CD14-positive monocyte (primary cell): Measurements from ENCODE around the gene NAPG. TPM values are rescaled to one million over a fixed set of nuclear protein-coding genes. Genes with fewer than 3 reads are reported as not detected.

Source experiments
- DNase-seq, 3 donors: peaks; one replicate each; pipeline ENCODE4 v3.0.0-alpha.2; 2011 to 2022
- H2AFZ ChIP-seq: 2 replicates; pipeline ENCODE4 v1.6.0; 2012; ENCODE audit warnings: mild to moderate bottlenecking, low read depth, low read length, inconsistent platforms; ENCODE audit not compliant: insufficient read depth, poor library complexity, severe bottlenecking
- H3K27ac ChIP-seq, 2 donors: 1 replicate in 1 of 2; 2 replicates in 1 of 2; pipeline ENCODE4 v1.5.1; 2012 to 2013; ENCODE audit warnings: low read length in 2 of 2, control low read depth in 1 of 2, inconsistent platforms in 1 of 2, low read depth in 1 of 2, mild to moderate bottlenecking in 1 of 2
- H3K27me3 ChIP-seq, 2 donors: one replicate each; pipeline versions ENCODE4 v1.6.0 to v1.6.1; 2011 to 2013; ENCODE audit warnings: low read length in 2 of 2; ENCODE audit not compliant: control insufficient read depth in 2 of 2, insufficient read depth in 2 of 2
- H3K36me3 ChIP-seq, 2 donors: replicated peaks in 1 of 2; 1 replicate in 1 of 2; 2 replicates in 1 of 2; pipeline versions ENCODE4 v1.5.1 to v1.6.1; 2012 to 2013; ENCODE audit warnings: low read length in 2 of 2, control low read depth in 1 of 2, inconsistent platforms in 1 of 2, mild to moderate bottlenecking in 1 of 2; ENCODE audit not compliant: insufficient read depth in 2 of 2, control insufficient read depth in 1 of 2
- H3K4me1 ChIP-seq, 2 donors: 1 replicate in 1 of 2; 2 replicates in 1 of 2; pipeline versions ENCODE4 v1.5.1 to v1.6.1; 2012 to 2013; ENCODE audit warnings: low read length in 2 of 2, control low read depth in 1 of 2, inconsistent platforms in 1 of 2, mild to moderate bottlenecking in 1 of 2, moderate library complexity in 1 of 2; ENCODE audit not compliant: insufficient read depth in 2 of 2, control insufficient read depth in 1 of 2
- H3K4me2 ChIP-seq: replicated peaks from 2 replicates; pipeline ENCODE3; 2012; ENCODE audit warnings: low read length, moderate library complexity, mild to moderate bottlenecking; ENCODE audit not compliant: poor library complexity, severe bottlenecking; ENCODE audit errors: extremely low read depth
- H3K4me3 ChIP-seq, 3 experiments: fragments of 200-600 bp in 1 of 3; sonication (generic) in 1 of 3; replicated peaks in 1 of 3; 1 replicate in 2 of 3; 2 replicates in 1 of 3; pipeline ENCODE4 v1.5.1; 2011 to 2013; ENCODE audit warnings: low read length in 3 of 3, mild to moderate bottlenecking in 3 of 3, control low read depth in 2 of 3, low read depth in 2 of 3, inconsistent platforms in 1 of 3, moderate library complexity in 1 of 3
- H3K79me2 ChIP-seq: 2 replicates; pipeline ENCODE4 v1.6.0; 2012; ENCODE audit warnings: mild to moderate bottlenecking, control low read depth, inconsistent platforms, low read length, moderate library complexity; ENCODE audit not compliant: insufficient read depth
- H3K9ac ChIP-seq: 2 replicates; pipeline ENCODE4 v1.6.0; 2017; ENCODE audit warnings: low read length, mild to moderate bottlenecking; ENCODE audit not compliant: insufficient read depth, poor library complexity, severe bottlenecking
- H3K9me3 ChIP-seq, 2 donors: replicated peaks in 1 of 2; 1 replicate in 1 of 2; 2 replicates in 1 of 2; pipeline versions ENCODE4 v1.5.1 to v1.6.1; 2012 to 2013; ENCODE audit warnings: low read length in 2 of 2, control low read depth in 1 of 2; ENCODE audit not compliant: control insufficient read depth in 1 of 2, insufficient read depth in 1 of 2
- H4K20me1 ChIP-seq: 2 replicates; pipeline ENCODE4 v1.6.0; 2012; ENCODE audit warnings: mild to moderate bottlenecking, low read length, control low read depth, moderate library complexity; ENCODE audit not compliant: insufficient read depth
- H3K27ac Mint-ChIP-seq, 7 donors: one replicate each; pipeline ENCODE4 v1.8.0; 2020; ENCODE audit warnings: mild to moderate bottlenecking in 7 of 7, mixed read lengths in 7 of 7, moderate library complexity in 6 of 7, inconsistent platforms in 2 of 7
- H3K27me3 Mint-ChIP-seq, 3 donors: one replicate each; pipeline ENCODE4 v1.8.0; 2021 to 2022; ENCODE audit warnings: low read depth in 3 of 3, mild to moderate bottlenecking in 3 of 3, mixed read lengths in 3 of 3, moderate library complexity in 3 of 3, inconsistent platforms in 1 of 3
- H3K36me3 Mint-ChIP-seq, 2 donors: one replicate each; pipeline ENCODE4 v1.8.0; 2020; ENCODE audit warnings: mixed read lengths in 2 of 2, inconsistent platforms in 1 of 2, mild to moderate bottlenecking in 1 of 2
- H3K4me1 Mint-ChIP-seq: one replicate; pipeline ENCODE4 v1.8.0; 2020; ENCODE audit warnings: mild to moderate bottlenecking, mixed read lengths
- H3K4me3 Mint-ChIP-seq, 2 donors: one replicate each; pipeline ENCODE4 v1.8.0; 2020; ENCODE audit warnings: mild to moderate bottlenecking in 2 of 2, mixed read lengths in 2 of 2, moderate library complexity in 1 of 2
- H3K9me3 Mint-ChIP-seq, 7 donors: one replicate each; pipeline ENCODE4 v1.8.0; 2020 to 2022; ENCODE audit warnings: mixed read lengths in 7 of 7, mild to moderate bottlenecking in 6 of 7, moderate library complexity in 6 of 7, inconsistent platforms in 2 of 7
- WGBS: methylation state at CpG from one replicate; pipeline ENCODE4 v1.1.5; 2013; ENCODE audit warnings: missing lambda C conversion rate; ENCODE audit not compliant: insufficient coverage; 5-methylcytosine and 5-hydroxymethylcytosine counted together
- intact Hi-C, 2 donors: fragments of 100-400 bp; cut with micrococcal nuclease; formaldehyde crosslinking; loops; one replicate each; pipeline versions ENCODE4 v1.15.0 to v1.15.1; 2023
- polyA plus RNA-seq, 3 donors: library from polyadenylated mRNA; depleted of rRNA in 1 of 3; unstranded in 2 of 3; stranded (reverse) in 1 of 3; fragments of 300-500 nt in 2 of 3; fragments of >200 nt in 1 of 3; fragmentation: Illumina TruSeq in 2 of 3; gene quantifications; 1 replicate in 2 of 3; 2 replicates in 1 of 3; pipeline ENCODE4 v1.2.3, GENCODE V29; 2012 to 2021
- TF ChIP-seq, protein P1 (sequence below): fragments of 200-600 bp; IDR thresholded peaks from one replicate; pipeline ENCODE4 v1.8.0; 2022; ENCODE audit warnings: antibody characterized with exemption, mild to moderate bottlenecking

The NAPG gene
- polyA plus RNA-seq, 3 donors = 14.8 to 17.5 (median 15.9) TPM

DNA sequence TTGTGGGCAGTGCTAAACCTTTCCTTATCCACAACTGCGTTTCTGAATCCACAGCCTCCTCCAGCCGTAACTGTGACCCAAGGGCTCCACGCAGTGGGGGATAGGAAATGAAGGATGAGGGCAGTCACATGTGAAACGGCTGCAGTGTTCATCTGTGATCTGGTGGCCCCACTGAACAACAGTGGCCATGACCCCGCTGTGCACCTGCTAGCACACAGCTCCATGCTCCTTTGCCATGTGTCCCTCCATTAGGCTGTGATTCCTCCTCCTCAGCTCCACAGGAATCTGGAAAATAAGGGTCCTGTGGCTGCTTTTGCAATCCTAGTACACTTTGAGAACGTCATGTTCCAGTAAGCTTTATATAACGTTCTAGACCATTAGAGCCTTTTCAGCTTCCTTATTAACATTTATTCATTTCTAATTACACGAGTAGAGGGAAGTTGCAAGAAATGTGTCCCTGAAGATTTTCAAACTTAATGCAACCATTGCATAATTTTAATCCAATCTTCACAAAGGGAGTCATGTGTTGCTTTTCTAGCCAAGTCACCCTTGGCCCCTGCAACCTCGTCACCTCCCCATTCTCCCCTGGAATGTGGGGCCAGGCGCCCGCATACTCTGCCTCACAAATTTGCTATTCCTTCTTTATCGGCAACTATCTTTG lies 7.1 kb upstream of the NAPG start:
- H3K4me1 Mint-ChIP-seq = peaks cover 47% of the 10 kb centered on the region
- H3K4me3 Mint-ChIP-seq = peak overlapping the region in 1 of 2 donors; percentile 28
- peaks cover 4 to 9% (median 6%) of the 10 kb centered on the region in 7 donors for H3K9me3 Mint-ChIP-seq
- Histone ChIP-seq H3K79me2 (no peaks in the 10 kb centered on the region), H4K20me1 (no peaks in the 10 kb centered on the region), H3K4me1 (peaks cover 43 to 47% of the 10 kb centered on the region in 2 donors), H3K27ac (peak overlapping the region; percentile 67 to 72), H3K4me3 (peak overlapping the region in 1 of 3 experiments; percentile 30), H3K9ac (no peak overlapping the region), H3K9me3 (peaks cover 5 to 7% of the 10 kb centered on the region in 2 donors), H3K4me2 (peak overlapping the region; percentile 54), H2AFZ (peak overlapping the region; percentile 41), H3K27me3 (no peaks in the 10 kb centered on the region), H3K36me3 (no peaks in the 10 kb centered on the region)
- peaks cover 0 to 3% (median 0%) of the 10 kb centered on the region in 3 donors for H3K27me3 Mint-ChIP-seq
- H3K27ac Mint-ChIP-seq = peak overlapping the region; percentile 82 to 92 (median 90)
- WGBS = 24% methylated on average over 5 of the region's 12 CpGs
- TF ChIP-seq, protein P1, sequence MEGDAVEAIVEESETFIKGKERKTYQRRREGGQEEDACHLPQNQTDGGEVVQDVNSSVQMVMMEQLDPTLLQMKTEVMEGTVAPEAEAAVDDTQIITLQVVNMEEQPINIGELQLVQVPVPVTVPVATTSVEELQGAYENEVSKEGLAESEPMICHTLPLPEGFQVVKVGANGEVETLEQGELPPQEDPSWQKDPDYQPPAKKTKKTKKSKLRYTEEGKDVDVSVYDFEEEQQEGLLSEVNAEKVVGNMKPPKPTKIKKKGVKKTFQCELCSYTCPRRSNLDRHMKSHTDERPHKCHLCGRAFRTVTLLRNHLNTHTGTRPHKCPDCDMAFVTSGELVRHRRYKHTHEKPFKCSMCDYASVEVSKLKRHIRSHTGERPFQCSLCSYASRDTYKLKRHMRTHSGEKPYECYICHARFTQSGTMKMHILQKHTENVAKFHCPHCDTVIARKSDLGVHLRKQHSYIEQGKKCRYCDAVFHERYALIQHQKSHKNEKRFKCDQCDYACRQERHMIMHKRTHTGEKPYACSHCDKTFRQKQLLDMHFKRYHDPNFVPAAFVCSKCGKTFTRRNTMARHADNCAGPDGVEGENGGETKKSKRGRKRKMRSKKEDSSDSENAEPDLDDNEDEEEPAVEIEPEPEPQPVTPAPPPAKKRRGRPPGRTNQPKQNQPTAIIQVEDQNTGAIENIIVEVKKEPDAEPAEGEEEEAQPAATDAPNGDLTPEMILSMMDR = no peak
- intact Hi-C loops = loop anchor here (5.0 to 10.0 kb wide), 2 partner anchors 114 to 546 kb away; no protein-coding TSS in a partner anchor
- peaks cover 3 to 4% of the 10 kb centered on the region in 2 donors for H3K36me3 Mint-ChIP-seq
- DNase-seq = peak; percentile 43 to 63 (median 55)

DNA sequence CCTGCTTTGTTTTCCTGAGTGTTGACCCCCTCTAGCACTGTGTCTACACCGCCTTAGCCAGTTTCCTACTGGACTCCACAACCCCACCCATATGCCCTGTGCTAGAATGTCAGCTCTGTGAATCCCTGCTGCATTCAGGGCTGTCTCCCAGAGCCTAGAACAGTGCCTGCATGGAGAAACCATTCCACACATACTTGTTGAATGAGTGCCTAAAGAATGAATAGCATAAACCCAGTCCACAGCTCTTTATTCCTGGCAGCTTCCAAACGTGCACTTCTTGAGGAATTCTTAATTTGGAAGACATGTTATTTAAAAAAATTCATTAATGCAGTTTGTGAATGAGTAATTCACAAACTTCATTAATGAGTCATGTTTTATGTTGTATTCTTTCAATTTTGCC lies 6.5 kb upstream of the NAPG start:
- Histone ChIP-seq H3K27ac (peak overlapping the region; percentile 67 to 72), H3K79me2 (no peaks in the 10 kb centered on the region), H3K36me3 (no peaks in the 10 kb centered on the region), H3K9me3 (peaks cover 5 to 7% of the 10 kb centered on the region in 2 donors), H3K27me3 (no peaks in the 10 kb centered on the region), H3K4me1 (peaks cover 36 to 41% of the 10 kb centered on the region in 2 donors), H4K20me1 (no peaks in the 10 kb centered on the region), H3K9ac (no peak overlapping the region), H2AFZ (no peak overlapping the region), H3K4me3 (peak overlapping the region in 1 of 3 experiments; percentile 30), H3K4me2 (peak overlapping the region; percentile 54)
- Mint-ChIP-seq H3K4me3 (peak overlapping the region; percentile 10 to 20), H3K27me3 (peaks cover 0 to 2% (median 0%) of the 10 kb centered on the region in 3 donors), H3K36me3 (peaks cover 3 to 4% of the 10 kb centered on the region in 2 donors), H3K4me1 (peaks cover 41% of the 10 kb centered on the region), H3K27ac (peak overlapping the region; percentile 82 to 92 (median 90)), H3K9me3 (peaks cover 4 to 9% (median 6%) of the 10 kb centered on the region in 7 donors)
- TF ChIP-seq, protein P1 = no peak
- no peak for DNase-seq
- intact Hi-C loops = loop anchor here (5.0 to 10.0 kb wide), 2 partner anchors 115 to 547 kb away; no protein-coding TSS in a partner anchor
- no CpG with 5 or more reads among the region's 2 CpGs for WGBS
